HT1080 (cell line): ENCODE data around the gene DIP2C. TPM values are rescaled to one million over a fixed set of nuclear protein-coding genes. Genes with fewer than 3 reads are reported as not detected.

Experiments
- DNase-seq: peaks from one replicate; pipeline ENCODE4 v3.0.0-alpha.2; 2015; ENCODE audit warnings: low read depth
- total RNA-seq: library from RNA; depleted of rRNA; stranded (reverse); fragments of >200 nt; shearing (Covaris generic); gene quantifications from 2 replicates; pipeline ENCODE4 v1.2.3, GENCODE V29; 2014

DIP2C gene
- total RNA-seq, 1 experiment from 2014 or later = 3.2 TPM

GRCh38 chr10:580778-581177 lies 108.7 kb downstream of the DIP2C start:
- DNase-seq = peak; percentile 89

- no peak for DNase-seq
Observed at GRCh38 chr10:576130-576465, 113.4 kb downstream of the DIP2C start.

GRCh38 chr10:575402-576129 lies 113.9 kb downstream of the DIP2C start:
- DNase-seq = no peak

DNA sequence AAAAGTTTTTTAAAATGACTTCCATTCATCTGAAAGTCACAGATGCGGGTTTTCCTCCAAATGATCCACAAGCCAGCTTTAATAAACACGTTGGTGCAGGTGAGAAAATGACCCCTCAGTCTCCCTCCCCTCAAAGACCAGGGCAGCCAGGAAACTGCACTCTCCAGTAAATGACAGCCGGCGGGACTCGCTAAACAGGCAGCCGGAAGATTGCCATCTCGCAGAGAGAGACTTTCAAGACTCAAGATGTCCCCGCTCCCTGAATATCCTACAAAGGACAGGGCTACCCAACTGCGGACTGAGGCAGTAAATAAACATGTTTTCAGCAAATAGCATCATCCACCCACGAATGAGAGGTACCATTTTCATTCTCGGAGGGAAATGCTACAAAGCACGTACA lies 116.8 kb downstream of the DIP2C start:
- DNase-seq = no peak

- DNase-seq = no peak
Observed at GRCh38 chr10:571688-572451, 117.6 kb downstream of the DIP2C start.

GRCh38 chr10:571166-571565 lies 118.3 kb downstream of the DIP2C start:
- DNase-seq = no peak

DNA sequence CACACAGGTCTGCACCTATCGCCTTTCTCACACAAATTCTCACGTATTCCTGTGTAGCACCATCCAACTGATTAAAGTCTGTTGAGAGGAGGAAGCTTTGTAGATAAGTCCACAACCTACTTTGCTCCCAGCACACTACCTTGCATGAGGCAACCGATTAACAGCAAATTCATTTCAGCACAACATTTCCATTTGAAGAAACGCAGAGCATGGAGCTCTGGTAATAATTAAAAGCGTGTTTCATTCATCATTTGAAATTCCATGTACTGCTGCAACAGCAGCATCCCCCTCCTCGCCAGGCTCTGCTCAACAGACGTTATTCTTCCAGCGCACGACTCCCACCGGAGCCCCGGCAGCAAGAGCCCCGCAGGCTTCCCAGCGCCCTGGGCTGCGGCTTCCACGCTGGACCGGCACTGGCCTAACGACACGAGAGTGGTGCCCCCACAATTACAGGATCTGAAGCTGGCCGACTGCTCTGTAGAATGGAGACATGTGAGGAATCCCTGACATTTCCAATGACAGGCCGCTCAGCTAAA lies 118.8 kb downstream of the DIP2C start:
- DNase-seq = no peak

DNA sequence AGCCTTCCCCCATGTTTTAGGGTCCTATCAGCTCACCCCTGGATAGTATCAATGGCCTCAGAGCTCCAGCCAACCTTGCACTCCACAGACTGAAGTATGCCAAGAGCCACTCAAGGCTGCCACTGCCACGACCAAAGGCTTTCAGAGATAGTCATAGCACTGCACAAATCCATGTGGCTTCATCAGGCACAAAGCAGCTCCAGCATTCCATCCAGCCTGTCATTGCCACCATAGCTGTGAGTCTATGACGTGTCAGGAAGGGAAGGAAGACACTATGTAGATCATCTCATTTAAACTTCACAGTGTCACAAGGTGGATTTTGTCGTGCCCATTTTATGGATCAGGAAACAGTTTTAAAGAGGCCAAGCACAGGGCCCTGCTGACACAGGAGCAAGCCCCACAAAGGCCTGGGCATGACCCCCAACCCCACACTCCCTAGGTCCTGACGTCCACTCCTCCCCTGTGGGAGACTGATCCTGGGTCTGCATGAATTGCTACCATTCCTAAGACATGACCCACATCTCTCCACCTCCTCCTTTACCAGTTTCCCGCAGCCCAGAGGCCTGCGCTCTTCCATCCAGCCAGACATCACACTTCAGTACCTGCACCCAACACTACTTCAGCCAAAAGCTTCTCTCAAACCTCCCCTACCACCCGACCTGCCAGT lies 119.4 kb downstream of the DIP2C start:
- no peak for DNase-seq

GRCh38 chr10:568848-569247 lies 120.6 kb downstream of the DIP2C start:
- no peak for DNase-seq

DNA sequence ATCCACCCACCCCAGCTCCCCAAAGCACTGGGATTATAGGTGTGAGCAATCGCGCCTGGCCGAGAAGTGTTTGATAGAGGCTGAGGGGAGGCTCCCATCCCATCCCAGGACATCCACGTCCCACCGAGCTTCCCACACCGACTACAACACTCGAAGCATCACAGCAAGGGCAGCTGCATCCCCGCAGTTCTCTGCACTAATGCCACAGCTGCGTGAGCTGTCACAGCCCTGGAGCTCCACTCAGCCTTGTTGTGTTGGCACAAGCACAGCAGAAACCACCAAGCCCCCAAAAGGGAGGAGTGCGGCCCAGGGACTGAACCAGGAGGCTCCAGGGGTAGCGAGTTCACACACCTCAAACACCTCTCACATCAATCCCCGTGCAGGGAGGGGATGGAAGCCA lies 121.6 kb downstream of the DIP2C start:
- DNase-seq = no peak

DNA sequence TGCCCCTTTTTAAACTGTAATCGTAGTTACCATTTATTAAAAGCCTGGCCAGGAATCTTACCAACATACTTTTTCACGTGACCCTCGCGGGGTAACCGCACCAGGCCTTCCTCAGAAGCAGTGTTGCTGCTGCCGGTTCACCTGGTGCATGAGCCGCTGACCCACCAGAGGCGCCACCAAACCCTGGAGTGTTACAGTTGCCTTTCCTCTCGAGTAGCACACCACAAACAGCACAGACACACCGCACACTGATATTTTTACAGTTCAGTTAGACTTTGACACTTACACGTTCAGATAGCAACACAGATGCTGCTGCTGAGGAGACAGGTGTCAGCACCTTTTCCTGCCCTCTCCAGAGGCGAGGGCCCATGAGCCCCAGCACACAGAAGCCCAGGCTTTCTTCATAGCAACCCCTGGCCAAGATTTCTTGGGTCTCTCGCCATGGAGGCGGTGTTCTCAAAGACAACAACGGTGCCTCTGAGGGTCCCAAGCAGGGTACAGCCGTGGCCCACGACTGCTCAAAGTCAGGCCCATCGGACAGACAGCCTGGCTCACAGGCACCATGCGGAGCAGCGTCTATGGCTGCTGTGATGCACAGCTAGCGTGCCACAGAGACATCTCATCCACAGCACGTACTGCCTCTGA lies 123.1 kb downstream of the DIP2C start:
- no peak for DNase-seq

DNA sequence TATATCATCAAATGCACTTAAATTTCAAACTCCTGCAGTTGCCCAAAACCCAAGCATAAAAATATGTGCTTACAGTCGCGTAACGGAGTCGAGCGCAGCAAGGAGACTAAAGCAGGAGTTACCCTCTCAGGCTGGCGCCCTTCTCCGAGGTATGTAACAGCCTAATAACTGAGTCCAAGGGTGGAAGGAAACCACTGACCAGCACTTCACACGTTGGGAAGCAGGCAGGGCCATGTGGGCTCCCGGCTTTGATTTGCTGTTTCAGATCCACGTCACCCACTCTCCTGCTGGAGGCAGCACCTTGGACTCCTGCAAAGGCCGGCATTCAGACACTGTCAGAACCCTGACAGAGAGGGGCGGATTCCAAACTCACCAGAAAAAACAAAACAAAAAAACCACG lies 123.8 kb downstream of the DIP2C start:
- DNase-seq = no peak

- DNase-seq = no peak
Observed at GRCh38 chr10:565146-565545, 124.3 kb downstream of the DIP2C start.

DNA sequence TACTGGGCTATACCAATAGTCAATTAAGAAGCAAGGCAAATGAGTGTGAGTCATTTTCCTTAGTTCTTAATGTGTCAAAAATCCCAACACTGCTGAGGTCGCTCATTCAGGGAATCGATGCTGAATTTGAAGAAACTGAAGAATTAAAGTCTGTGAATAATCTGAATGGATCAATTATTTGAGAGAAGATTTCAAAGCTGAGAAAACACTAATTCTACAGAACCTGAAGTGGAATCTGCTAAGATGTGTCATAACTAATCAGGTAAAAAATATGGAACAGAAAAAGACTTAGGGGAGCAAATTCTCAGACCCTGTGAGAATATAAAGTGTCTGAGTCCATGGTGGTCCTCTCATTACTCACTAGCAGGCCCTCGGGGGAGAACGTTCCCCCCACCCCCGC lies 125.6 kb downstream of the DIP2C start:
- DNase-seq = no peak

DNA sequence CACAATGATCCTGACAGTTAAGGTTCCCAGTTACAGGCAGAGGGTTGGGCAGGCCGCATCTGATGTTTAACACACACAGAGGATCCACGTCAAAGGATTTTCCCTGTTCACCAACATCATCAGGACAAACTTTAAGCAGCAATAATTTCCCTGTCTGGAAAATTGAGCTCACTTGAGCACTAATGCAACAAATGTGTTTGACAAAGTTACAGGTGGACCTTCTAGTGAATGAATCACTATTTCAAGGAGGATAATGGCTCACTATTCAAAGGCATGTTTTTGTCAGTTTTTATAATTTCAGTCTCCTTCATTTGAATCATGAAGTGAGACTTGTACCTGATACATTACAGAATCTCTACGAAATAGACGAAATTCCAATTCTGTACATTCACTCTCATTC lies 127.3 kb downstream of the DIP2C start:
- no peak for DNase-seq

GRCh38 chr10:561721-562120 lies 127.7 kb downstream of the DIP2C start:
- DNase-seq = no peak

- DNase-seq = no peak
Observed at GRCh38 chr10:560314-560992, 129.0 kb downstream of the DIP2C start.

- DNase-seq = no peak
Observed at GRCh38 chr10:559767-560047, 129.8 kb downstream of the DIP2C start.

- no peak for DNase-seq
Observed at GRCh38 chr10:558891-559766, 130.3 kb downstream of the DIP2C start.

GRCh38 chr10:558364-558763 lies 131.1 kb downstream of the DIP2C start:
- no peak for DNase-seq
